Mucosa of gallbladder (tissue), 1 donor: ENCODE data around the gene MZT2B. TPM values are rescaled to one million over a fixed set of nuclear protein-coding genes. Genes with fewer than 3 reads are reported as not detected.
"Not testable (repeated sequence)": the region's sequence is repeated elsewhere in the genome, so short reads cannot be mapped to it uniquely, and the experiment has no call there.

ENCODE experiments used
- DNase-seq: peaks from one replicate; pipeline ENCODE4 v3.0.0-alpha.2; 2020; ENCODE audit warnings: low spot score
- total RNA-seq: library from RNA; stranded (reverse); gene quantifications from one replicate; pipeline ENCODE4 v1.2.1, GENCODE V29; 2021
- donor health status: DM: no; HTN: no; CAD: no.

Gene MZT2B, protein sequence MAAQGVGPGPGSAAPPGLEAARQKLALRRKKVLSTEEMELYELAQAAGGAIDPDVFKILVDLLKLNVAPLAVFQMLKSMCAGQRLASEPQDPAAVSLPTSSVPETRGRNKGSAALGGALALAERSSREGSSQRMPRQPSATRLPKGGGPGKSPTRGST
- 220 TPM for total RNA-seq

DNA sequence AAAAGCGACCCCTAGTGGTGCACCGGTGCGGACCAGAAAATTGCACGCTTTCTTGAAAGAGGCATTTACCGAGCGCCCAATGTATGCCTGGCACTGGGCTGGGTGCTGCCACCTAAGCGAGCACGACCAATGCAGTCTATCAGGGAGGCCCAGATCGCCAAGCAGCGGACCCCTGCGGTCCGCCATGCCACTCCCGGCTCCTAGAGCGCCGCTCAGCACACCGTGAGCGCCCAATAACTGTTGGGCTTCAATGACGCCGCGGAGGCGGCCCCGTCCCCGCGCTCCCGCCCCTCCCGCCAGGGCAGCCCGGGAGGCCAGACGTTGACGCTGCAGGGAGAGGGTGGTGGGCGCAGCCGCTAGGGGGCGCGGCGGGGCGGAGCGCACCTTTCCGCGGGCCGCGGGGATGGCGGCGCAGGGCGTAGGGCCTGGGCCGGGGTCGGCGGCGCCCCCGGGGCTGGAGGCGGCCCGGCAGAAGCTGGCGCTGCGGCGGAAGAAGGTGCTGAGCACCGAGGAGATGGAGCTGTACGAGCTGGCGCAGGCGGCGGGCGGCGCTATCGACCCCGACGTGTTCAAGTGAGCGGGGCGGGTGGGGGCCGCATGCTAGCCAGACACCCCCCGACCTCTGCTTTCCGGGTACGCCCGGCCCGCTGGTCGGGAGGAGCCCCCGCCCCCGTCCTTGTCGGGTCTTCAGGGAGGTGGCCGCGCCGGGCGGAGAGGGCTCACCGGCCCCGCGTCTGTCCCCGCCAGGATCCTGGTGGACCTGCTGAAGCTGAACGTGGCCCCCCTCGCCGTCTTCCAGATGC, at the start of gene MZT2B:
Gene MZT2B (plus strand): TSS at position 383 of the 803 bp plus-strand sequence. CDS start 21 bp downstream, at position 404.
- DNase-seq: peak; percentile 88

DNA sequence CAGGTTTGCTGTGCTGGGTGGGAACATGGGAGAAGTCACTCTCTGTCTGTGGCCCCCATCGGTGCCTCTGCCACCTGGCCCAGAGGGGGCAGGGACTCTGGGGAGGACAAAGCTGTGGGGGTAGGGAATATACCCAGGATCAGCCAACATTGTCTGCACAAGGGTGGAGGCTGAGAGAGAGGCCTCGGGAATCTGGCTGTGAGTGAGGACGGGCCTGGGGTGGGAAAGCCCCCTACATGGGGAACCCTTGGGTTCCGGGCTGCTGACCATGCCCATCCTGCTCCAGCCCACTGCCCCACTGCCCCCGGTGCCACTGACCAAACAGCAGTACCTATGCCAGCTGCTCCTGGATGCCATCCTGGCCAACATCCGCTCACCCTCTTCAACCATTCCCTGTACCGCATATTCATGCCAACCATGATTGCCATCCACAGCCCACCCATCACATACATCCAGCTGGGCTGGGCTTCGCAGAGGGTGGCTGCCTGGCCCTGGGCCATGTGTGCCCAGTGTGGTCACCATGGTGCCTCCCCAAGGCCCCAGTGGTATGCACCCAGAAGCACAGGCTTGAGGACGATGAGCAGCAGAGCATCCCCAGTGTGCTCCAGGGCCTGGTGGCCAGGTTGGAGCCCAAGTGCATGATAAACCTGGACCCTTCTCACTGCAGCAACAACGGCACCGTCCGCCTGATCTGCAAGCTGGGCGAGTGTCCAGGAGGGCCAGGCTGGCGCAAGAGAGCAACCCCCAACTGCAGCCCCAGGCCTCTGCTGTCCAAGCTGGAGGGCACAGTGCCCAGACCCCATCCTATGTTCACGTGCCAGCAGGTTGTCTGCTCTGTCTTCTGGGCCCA, 46.1 kb upstream of the MZT2B start:
- no peak for DNase-seq

DNA sequence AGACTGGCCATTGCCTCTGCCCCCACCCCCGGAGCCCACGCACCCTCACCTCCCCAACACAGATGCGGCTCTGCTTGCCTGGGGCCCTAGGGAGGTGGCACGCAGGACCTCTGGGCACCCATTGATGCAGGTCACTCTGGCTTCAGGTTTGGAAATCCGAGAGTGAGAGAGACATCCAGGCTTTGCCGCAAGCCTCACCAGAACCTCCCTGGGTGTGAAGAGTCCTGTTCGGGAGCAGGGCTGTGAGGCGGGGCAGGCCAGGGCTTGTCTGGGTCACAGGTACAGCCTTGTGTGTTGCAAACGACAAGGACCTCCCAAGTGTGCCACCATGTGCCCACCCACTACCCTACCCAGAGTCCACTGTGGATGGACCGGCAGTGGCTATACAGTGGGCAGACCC, 45.5 kb upstream of the MZT2B start:
- DNase-seq: not testable (repeated sequence)

DNA sequence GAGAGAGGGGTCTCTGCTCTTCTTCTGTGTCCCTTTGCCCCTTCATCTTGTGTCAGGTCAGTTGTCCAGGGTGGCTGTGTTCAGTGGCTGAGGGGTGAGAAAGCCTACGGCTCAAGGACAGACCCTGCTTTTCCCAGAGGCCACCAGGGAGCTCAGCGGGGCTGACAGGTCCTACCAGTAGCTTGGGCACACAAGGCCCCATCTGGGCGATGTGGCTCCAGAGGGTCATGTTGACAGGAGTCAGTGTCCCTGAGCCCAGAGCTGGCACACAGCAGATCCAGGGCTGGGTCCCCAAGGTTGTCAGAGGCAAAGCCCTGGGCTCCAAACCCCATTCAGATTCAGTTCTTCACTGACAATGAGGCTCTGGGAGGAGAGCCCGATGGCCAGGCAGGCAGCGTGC, 44.9 kb upstream of the MZT2B start:
- DNase-seq: not testable (repeated sequence)

DNA sequence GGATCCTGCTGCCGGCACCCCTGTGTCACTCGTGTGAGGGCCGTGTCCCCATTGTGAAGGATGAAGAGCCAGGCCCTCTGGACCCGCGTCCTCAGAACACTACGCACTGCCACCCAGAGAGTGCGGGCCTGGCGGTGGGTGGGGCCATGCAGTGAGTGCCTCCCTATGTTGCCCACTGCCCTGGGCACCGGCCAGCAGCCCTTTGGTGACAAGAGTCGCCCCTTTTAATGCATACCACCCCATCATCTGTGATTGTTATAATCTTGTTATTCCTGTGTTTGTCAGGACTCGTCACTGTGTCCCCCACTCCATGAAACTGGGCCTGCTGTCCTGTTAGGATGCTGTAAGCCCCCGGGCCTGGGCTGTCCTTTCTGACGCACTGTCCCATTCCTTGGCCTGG, 43.7 kb upstream of the MZT2B start:
- DNase-seq: not testable (repeated sequence)

DNA sequence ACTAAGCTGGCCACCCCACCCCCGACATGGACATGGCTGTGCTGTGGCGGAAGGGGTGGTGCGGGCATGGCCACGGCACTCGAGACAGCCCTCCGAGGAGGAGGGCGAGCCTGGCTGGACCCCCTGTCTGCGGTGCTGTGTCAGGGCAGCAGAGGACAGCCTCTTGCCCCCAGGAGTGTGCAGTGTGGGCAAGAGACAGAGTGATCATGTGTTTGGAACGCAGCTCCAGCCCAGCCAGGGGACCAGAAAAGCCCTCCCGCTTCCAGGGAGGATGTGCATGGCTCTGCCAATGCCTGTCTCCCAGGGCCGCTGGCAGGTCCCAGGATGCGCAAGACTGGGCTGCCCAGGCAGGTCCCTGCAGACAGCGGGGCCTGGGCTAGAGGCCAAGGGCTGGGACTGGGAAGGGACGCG, 43.2 kb upstream of the MZT2B start:
- DNase-seq: not testable (repeated sequence)

DNA sequence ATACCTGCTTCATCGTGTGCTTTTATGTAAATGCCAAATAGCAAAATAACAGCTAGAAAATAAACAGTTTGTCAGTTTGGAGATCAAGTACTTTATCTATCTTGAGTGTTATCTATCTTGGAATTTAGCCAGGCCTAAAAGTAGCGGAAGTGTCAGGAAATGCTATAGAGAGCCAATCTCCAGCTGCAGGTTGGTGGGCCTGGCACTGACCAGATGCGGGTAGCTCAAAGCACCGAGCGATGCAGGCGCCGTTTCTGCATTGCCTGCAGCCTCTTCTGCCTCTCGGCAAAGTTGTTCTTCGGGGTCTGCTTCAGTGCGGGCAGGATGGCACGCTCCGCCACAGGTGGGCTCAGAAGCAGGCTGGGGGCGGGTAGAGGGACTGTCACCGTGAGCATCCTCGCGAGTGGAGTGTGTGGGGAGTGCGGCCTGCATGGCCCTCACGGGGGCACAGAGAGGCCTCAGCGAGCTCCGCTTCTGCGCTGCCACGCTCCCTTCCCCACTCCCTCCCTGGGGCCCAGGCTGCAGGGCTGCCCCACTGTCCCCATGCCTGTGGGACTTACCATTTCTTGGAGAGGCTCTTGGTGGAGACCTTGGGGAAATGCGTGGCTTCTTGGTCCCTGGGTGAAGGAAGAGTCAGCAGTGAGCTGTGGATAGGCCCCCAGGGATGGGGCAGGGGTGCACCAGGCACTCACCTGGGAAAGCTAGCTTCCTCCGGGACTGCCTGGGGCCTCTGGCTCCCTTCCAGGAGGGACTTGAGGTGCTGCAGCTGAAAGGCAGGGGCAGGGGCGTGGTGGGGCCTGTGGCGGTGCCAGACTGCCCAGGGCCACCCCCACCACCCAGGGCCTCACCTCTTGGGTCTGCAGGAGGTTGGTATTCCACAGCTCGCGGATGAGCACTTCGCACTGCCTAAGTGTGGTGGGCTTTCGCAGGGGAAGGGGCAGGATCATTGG, 42.5 kb upstream of the MZT2B start:
- DNase-seq: not testable (repeated sequence)

DNA sequence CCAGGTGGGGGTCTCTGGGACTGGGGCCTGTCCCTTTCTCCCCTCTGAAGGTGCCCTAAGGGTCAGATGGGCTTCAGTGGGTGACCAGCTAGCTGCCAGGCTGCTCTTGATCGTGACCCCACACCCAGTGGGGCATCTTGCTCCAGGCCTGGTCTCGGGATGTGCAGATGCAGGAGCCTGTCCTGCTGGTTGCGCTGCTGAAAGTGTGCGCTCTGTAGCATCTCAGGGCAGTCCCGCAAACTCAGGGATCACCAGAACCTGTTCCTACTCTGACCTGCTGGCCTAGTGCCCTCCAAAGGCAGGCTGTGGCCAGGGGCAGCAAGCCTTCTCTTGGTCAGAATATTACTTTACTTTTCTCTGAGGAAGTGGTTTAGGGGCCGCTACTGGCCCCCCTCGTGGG, 41.5 kb upstream of the MZT2B start:
- not testable (repeated sequence) for DNase-seq

DNA sequence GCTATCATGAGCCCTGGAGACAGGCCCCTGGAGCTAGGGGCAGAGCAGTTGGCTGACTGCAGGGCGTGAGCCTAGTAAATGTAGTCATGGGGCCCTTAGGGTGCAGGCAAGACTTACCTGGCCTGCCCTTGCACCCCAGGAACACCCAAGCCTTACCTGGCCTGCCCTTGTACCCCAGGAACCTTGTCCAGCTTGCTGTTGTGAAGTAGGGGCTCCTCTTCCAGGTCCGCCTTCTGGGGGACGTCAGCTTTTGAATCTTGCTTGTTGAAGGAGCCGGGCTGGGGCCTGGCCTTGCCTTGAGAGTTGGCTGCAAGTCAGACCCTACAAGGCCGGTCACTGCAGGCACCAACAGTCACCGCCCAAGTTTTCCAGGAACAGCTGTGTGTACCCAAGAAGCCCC, 41.1 kb upstream of the MZT2B start:
- DNase-seq: not testable (repeated sequence)

DNA sequence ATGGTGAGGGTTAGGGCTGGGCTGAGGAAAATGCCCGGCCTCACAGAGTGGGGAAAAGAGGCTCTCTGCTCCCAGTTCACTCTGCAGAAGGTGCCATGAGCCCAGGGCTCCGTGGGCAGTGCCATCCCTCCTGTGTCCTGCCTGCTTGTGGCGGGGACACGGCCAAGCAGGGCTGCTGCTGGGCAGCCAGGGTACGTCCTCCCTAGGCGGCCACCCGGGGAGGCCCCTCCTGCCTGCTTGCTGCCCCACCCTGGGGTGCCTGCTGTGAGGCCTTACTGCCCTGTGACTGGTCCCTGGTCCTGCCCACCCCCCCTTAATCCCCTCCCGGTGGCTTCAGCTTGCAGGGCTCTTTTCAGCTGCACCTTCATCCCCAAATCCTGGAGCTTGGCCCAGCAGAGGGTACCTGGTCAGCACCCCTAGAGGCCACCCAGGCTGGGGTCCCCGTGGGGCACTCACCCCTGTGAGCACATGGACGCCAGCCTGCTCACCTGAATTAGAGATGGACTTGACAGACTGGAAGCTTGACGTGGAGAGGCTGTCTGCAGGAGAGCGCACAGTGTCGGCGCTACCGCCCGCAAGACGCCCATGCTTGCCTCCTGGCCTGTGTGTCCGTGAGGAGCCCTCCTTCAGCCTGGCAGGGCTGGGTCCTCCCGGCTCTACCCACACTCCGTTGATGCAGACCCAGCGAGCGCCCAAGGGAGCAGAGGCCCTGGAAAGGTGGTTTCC, 40.3 kb upstream of the MZT2B start:
- DNase-seq: not testable (repeated sequence)

DNA sequence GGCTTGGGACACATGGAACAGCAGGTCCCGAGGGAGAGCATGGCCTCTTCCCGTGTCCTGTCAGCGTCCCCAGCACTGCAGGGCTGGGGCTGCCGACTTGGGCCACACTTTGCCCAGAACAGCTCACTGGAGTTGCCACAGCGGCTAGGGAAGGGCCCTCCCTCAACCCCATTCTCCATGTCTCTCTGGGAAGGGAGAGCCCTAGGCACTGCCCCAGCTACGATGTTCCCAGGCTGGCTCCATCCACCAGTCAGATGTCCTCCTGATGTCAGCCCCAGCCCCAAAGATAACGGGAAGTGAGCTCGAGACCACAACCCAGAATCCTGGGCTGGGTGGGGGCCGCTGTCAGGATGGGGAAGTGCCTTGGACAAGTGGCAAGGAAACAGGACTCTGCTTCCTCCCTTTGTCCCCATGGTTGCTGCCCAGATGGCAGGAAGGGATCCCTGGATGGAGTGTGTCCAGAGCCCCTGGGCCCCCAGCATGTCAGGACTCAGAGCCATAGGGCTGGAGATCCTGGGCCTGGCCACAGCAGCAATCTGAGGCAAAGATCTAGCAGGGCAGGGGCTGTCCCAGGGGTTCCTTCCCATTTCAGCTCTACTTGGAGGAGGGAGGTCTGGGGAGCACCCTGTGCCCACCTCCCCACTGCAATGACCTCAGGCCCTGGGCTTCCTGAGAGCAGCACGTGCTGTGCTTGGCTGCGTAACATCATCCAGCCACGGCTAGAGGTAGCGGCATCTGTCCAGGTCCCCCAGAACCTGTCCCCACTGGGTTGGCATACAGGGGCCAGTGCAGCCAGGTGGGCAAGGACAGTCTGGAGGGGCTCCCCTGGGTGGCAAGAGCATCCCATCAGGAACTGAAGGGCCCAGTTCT, 39.4 kb upstream of the MZT2B start:
- DNase-seq: not testable (repeated sequence)

DNA sequence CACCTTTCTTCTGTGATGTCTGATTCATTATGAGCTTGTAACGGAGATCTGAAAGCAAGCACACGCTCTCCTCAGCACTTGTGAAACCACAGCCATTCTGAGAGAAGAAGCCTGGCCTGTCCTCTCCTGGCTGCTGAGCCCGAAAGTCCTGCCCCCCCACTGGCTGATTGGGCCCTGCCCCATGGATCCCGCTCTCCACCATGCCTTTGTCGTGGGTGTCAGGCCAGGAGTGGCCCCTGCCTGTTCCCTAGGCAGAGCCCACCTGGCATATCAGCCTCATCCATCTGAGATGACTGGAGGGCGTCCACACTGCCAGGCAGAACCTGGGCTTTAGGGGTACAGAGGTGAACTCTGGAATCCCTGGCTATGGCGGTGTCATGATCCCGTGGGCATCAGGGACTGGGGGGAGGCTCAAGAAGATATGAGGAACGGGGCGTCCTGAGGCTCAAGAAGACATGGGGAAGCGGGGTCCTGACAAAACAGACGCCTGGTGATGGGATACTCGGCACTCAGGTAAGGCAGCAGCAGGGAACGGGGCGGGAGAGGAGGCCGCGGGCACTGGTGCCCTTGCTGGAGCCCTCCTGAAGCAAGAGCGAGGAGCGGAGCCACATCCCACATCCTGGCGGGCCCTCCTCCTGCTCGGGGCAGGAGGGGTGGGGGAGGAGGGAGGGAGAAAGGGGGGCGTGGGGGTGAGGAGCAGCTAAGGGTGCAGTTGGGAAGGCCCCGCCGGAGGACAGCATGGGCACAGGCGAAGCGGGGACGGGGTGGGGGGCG, 38.6 kb upstream of the MZT2B start:
- DNase-seq: not testable (repeated sequence)

DNA sequence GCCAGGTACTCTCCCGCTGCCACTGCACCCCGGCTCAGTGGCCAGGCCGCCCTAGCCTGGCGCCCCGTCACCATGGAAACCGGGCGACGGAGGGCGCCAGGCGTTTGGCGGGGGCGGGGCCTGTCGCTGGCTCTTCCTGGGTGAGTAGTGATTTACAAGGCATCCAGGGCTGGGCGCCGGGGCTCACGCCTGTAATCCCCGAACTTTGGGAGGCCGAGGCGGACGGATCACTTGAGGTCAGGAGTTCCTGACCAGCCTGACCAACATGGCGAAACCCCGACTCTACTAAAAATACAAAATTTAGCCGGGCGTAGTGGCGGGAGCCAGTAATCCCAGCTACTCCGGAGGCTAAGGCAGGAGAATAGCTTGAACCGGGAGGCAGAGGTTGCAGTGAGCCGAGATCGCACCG, 37.1 kb upstream of the MZT2B start, which contains the start of gene CCDC74B:
Gene CCDC74B (minus strand): TSS at position 107 of the 409 bp plus-strand sequence. CDS start 116 bp downstream, outside the sequence.
- peak; percentile 21 for DNase-seq

DNA sequence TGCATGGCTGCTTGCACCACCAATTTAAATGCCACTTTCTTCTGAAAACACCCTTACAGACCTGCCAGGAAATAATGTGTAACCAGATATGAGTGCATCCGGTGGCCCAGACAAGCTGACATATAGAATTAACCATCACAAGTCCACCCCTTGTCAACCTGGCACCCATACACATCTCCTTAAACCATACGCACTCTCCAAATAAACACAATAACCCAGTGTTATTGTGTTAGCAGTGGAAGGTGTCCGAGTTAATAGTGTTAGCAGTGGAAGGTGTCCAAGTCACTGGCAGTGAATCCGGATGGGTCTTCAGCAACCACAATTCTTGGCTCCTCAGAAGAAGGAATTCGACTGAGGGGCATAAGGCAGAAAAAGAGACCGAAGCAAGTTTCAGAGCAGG, 33.5 kb upstream of the MZT2B start:
- not testable (repeated sequence) for DNase-seq

DNA sequence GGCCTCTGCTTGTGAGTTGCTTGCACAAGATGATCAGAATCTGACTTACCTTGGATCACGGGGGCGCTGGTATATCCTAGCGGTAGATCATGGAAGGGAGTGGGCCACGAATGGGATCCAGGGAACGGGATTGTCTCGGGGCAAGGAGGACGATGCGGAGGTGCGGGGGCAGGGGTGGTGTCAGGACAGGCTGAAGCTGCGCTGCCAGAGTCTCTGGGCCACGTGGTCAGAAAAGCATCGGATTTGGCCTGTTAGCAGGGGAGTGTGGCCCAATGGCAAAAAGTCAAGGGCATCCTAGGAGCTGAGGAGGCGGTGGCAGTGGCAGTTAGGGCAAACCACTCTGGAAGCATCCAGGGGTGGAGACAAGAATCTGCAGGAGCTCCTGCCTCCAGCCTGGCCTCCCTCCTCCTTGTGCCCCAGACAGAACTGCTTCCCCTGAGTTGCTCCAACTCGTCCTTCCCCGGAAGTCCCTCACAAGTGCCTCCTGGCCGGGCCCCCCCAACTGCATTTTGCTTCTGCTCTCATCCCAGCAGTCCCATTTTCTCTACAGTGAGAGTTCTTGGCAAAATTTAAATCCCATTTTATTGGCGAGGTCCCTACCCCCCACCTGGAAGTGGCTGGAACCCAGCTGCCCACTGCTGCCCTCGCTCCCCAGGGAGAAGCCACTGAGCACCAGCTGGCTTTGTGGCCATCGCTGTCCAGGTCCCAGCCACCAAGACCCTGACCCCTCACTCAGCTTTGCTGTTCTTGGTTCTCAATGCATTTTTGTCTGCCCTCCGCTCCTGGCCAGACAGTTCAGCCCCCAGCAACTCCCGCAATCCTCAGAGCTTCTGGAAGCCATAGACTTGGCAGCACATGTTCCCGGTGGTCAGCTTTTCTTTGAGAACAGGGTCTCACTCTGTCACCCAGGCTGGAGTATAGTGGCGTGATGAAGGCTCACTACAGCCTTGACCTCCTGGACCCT, 31.6 kb upstream of the MZT2B start:
- no peak for DNase-seq

DNA sequence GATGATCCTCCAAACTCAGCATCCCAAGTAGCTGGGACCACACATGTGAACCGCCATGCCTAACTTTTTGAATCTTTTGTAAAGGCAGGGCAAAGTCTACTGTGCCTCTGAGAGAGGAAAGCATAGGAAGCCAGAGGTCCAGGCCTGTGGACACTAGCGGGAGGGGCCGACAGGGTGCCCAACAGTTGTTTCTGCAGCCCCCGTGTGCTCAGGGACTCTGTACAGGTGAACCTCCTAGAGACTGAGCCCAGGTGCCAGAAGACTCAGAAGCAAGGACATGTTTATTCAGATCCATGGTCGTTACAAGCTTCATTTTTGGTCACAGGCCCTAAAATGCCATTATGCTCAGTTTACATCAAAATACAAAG, 30.9 kb upstream of the MZT2B start:
- DNase-seq: not testable (repeated sequence)

DNA sequence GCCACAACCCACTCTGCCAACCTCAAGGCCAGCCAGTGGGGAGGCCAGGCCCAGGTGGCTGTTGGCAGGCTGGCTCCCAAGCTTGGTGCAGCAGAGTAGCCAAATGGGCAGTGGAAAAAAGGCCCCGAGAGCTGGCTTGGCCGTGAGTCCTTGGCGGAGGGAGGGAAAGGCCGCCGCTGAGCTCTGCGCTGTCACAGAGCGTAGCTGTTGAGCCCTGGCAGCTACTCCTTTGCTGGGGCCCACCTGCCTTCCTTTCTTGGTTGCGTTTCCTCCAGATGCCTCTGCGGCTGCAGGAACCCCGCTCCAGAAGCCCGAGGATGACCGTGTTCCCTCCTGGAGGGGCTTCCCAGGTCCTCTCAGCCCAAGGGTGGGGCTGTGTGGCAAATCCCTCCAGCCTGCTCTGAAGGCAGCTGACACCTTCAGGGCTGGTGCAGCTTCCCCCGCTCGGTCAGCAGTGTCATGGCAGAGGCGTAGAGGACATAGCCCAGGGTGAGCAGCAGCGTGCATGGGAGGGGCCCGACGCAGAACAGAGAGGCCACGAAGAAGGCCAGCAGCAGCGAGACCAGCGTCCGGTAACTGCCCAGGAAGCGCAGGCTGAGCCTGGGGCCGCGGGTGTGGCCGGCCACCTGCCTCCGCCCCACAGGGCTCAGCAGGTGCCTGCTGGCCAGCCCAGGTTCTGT, 29.8 kb upstream of the MZT2B start:
- DNase-seq: not testable (repeated sequence)
